Naive B cell (primary cell): ENCODE data around the gene ABAT. TPM values are rescaled to one million over a fixed set of nuclear protein-coding genes. Genes with fewer than 3 reads are reported as not detected.

Experiments
- ATAC-seq, 2 donors: fragments of 150-1000 bp; cut with Tn5 transposase; 2 replicates each; pipeline ENCODE4 v1.10.0; 2021; ENCODE audit warnings: low read depth in 2 of 2, mild to moderate bottlenecking in 2 of 2, moderate library complexity in 2 of 2
- DNase-seq: peaks from one replicate; pipeline ENCODE4 v3.0.0; 2022
- H3K27ac Mint-ChIP-seq, 6 donors: one replicate each; pipeline ENCODE4 v1.8.0; 2020 to 2022; ENCODE audit warnings: mild to moderate bottlenecking in 6 of 6, mixed read lengths in 6 of 6, moderate library complexity in 5 of 6, inconsistent platforms in 2 of 6
- H3K27me3 Mint-ChIP-seq, 3 donors: one replicate each; pipeline ENCODE4 v1.8.0; 2021 to 2022; ENCODE audit warnings: mixed read lengths in 3 of 3, mild to moderate bottlenecking in 1 of 3
- H3K36me3 Mint-ChIP-seq, 2 donors: one replicate each; pipeline ENCODE4 v1.8.0; 2020 to 2022; ENCODE audit warnings: mixed read lengths in 2 of 2, inconsistent platforms in 1 of 2, mild to moderate bottlenecking in 1 of 2
- H3K4me1 Mint-ChIP-seq, 3 donors: one replicate each; pipeline ENCODE4 v1.8.0; 2020 to 2022; ENCODE audit warnings: mixed read lengths in 3 of 3, inconsistent platforms in 1 of 3, mild to moderate bottlenecking in 1 of 3, moderate library complexity in 1 of 3
- H3K4me3 Mint-ChIP-seq, 8 donors: one replicate each; pipeline ENCODE4 v1.8.0; 2020 to 2022; ENCODE audit warnings: mild to moderate bottlenecking in 8 of 8, mixed read lengths in 8 of 8, moderate library complexity in 8 of 8, inconsistent platforms in 2 of 8
- H3K9me3 Mint-ChIP-seq, 7 donors: one replicate each; pipeline ENCODE4 v1.8.0; 2020 to 2022; ENCODE audit warnings: mixed read lengths in 7 of 7, mild to moderate bottlenecking in 5 of 7, inconsistent platforms in 2 of 7, moderate library complexity in 1 of 7
- polyA plus RNA-seq, 6 donors: library from polyadenylated mRNA; unstranded; fragments of 300-500 nt; fragmentation: Illumina TruSeq; gene quantifications; one replicate each; pipeline ENCODE4 v1.2.3, GENCODE V29; 2021; ENCODE audit warnings: low read depth in 6 of 6

The ABAT gene
- polyA plus RNA-seq, 6 donors from 2014 or later: 1.9 to 10.0 (median 4.8) TPM

GRCh38 chr16:8818504-8819270, 144.3 kb downstream of the ABAT start:
- Mint-ChIP-seq H3K4me1 (peaks cover 18 to 30% (median 21%) of the 10 kb centered on the region in 3 donors), H3K36me3 (peaks cover 8 to 22% of the 10 kb centered on the region in 2 donors), H3K4me3 (peak overlapping the region in 2 of 8 donors; percentile 65 to 74), H3K27ac (peak overlapping the region in 5 of 6 donors; percentile 13 to 89 (median 52)), H3K9me3 (no peaks in the 10 kb centered on the region), H3K27me3 (no peaks in the 10 kb centered on the region)
- DNase-seq (no peak), ATAC-seq (peak; percentile 43 to 64)

GRCh38 chr16:8819411-8820034, 145.1 kb downstream of the ABAT start:
- H3K27me3 Mint-ChIP-seq: no peaks in the 10 kb centered on the region
- H3K27ac Mint-ChIP-seq: peak overlapping the region in 2 of 6 donors; percentile 23 to 89
- H3K4me1 Mint-ChIP-seq: peaks cover 18 to 30% (median 21%) of the 10 kb centered on the region in 3 donors
- no peak overlapping the region for H3K4me3 Mint-ChIP-seq
- H3K36me3 Mint-ChIP-seq: peaks cover 8 to 19% of the 10 kb centered on the region in 2 donors
- ATAC-seq: no peak
- DNase-seq: no peak
- no peaks in the 10 kb centered on the region for H3K9me3 Mint-ChIP-seq

GRCh38 chr16:8822403-8822802, 148.0 kb downstream of the ABAT start:
- DNase-seq (no peak), ATAC-seq (no peak)
- Mint-ChIP-seq H3K36me3 (peaks cover 0 to 9% of the 10 kb centered on the region in 2 donors), H3K9me3 (no peaks in the 10 kb centered on the region), H3K27me3 (no peaks in the 10 kb centered on the region), H3K4me1 (peaks cover 18 to 30% (median 21%) of the 10 kb centered on the region in 3 donors), H3K4me3 (no peak overlapping the region), H3K27ac (peak overlapping the region in 2 of 6 donors; percentile 5 to 61)

- ATAC-seq (no peak), DNase-seq (no peak)
- Mint-ChIP-seq H3K27ac (peak overlapping the region in 2 of 6 donors; percentile 7 to 23), H3K9me3 (no peaks in the 10 kb centered on the region), H3K27me3 (no peaks in the 10 kb centered on the region), H3K4me3 (no peak overlapping the region), H3K4me1 (peaks cover 6 to 12% (median 12%) of the 10 kb centered on the region in 3 donors), H3K36me3 (peaks cover 0 to 14% of the 10 kb centered on the region in 2 donors)
These were observed 152.0 kb downstream of the ABAT start for GRCh38 chr16:8826278-8826879.

GRCh38 chr16:8828541-8829165, 154.2 kb downstream of the ABAT start:
- ATAC-seq (no peak), DNase-seq (no peak)
- no peaks in the 10 kb centered on the region for H3K9me3 Mint-ChIP-seq
- H3K27me3 Mint-ChIP-seq: no peaks in the 10 kb centered on the region
- H3K36me3 Mint-ChIP-seq: peaks cover 0 to 14% of the 10 kb centered on the region in 2 donors
- H3K27ac Mint-ChIP-seq: peak overlapping the region in 1 of 6 donors; percentile 13
- H3K4me1 Mint-ChIP-seq: peaks cover 0 to 16% (median 2%) of the 10 kb centered on the region in 3 donors
- no peak overlapping the region for H3K4me3 Mint-ChIP-seq

- H3K27me3 Mint-ChIP-seq: no peaks in the 10 kb centered on the region
- H3K36me3 Mint-ChIP-seq: peaks cover 0 to 14% of the 10 kb centered on the region in 2 donors
- peak overlapping the region in 1 of 6 donors; percentile 23 for H3K27ac Mint-ChIP-seq
These were observed 157.0 kb downstream of the ABAT start for GRCh38 chr16:8831450-8831849.

GRCh38 chr16:8831871-8832716, 157.7 kb downstream of the ABAT start:
- Mint-ChIP-seq H3K4me3 (peak overlapping the region in 1 of 8 donors; percentile 18), H3K4me1 (peaks cover 0 to 19% (median 7%) of the 10 kb centered on the region in 3 donors), H3K9me3 (no peaks in the 10 kb centered on the region), H3K27me3 (no peaks in the 10 kb centered on the region), H3K36me3 (peaks cover 0 to 14% of the 10 kb centered on the region in 2 donors), H3K27ac (peak overlapping the region in 2 of 6 donors; percentile 4 to 23)
- DNase-seq (no peak), ATAC-seq (no peak)

More at GRCh38 chr16:8831450-8831849, 157.0 kb downstream of the ABAT start:
- Mint-ChIP-seq H3K4me1 (peaks cover 0 to 19% (median 7%) of the 10 kb centered on the region in 3 donors), H3K9me3 (no peaks in the 10 kb centered on the region), H3K4me3 (no peak overlapping the region)
- no peak for ATAC-seq
- DNase-seq: no peak

- H3K27me3 Mint-ChIP-seq: no peaks in the 10 kb centered on the region
- no peaks in the 10 kb centered on the region for H3K9me3 Mint-ChIP-seq
- H3K4me3 Mint-ChIP-seq: no peak overlapping the region
- ATAC-seq (no peak), DNase-seq (no peak)
- peak overlapping the region in 1 of 6 donors; percentile 73 for H3K27ac Mint-ChIP-seq
- peaks cover 0 to 19% (median 7%) of the 10 kb centered on the region in 3 donors for H3K4me1 Mint-ChIP-seq
- peaks cover 0 to 14% of the 10 kb centered on the region in 2 donors for H3K36me3 Mint-ChIP-seq
These were observed 158.3 kb downstream of the ABAT start for GRCh38 chr16:8832717-8833105.

Other genes starting within 250 kb of the ABAT start
- gene TMEM114, start 84.1 kb upstream of the ABAT start, polyA plus RNA-seq: not detected
- 10 to 100 TPM in 4 of 6 donors, 1 to 10 TPM in 2; 8.3 to 20.7 (median 13.7) TPM for gene METTL22, start 52.9 kb upstream of the ABAT start, polyA plus RNA-seq
- 10 to 100 TPM; 10.3 to 18.9 (median 17.1) TPM for gene TMEM186, start 123.0 kb downstream of the ABAT start, polyA plus RNA-seq
- 10 to 100 TPM; 19.8 to 33.0 (median 25.1) TPM for gene PMM2, start 123.2 kb downstream of the ABAT start, polyA plus RNA-seq
- 10 to 100 TPM; 37.0 to 62.1 (median 50.3) TPM for gene CARHSP1, start 194.4 kb downstream of the ABAT start, polyA plus RNA-seq
- not detected for gene LITAFD, start 207.7 kb downstream of the ABAT start, polyA plus RNA-seq